ENCODE results near the gene LRFN5. TPM values are rescaled to one million over a fixed set of nuclear protein-coding genes. Genes with fewer than 3 reads are reported as not detected.

LRFN5 gene
- total and polyA plus RNA-seq, 9 of the 15 experiments (the other 6 are each of a cell fraction or from before 2014, with no cell fraction given), result 0.01 to 0.27 (median 0.09) TPM; not detected in 1

- Histone ChIP-seq H3K4me1 (replicated peaks in 1 of 2; ENCODE audit: control insufficient read depth in 2 of 2, insufficient read depth in 2 of 2, low read length in 2 of 2) (no peaks in the 10 kb centered on the region), H3K4me2 (ENCODE audit: insufficient read depth, low read length) (no peak overlapping the region), H3K9me1 (ENCODE audit: control insufficient read depth, insufficient read depth, low read length) (no peaks in the 10 kb centered on the region), H3K4me3 (no peak overlapping the region), H3K27me3 (ENCODE audit: control insufficient read depth in 2 of 2, insufficient read depth in 2 of 2, low read length in 2 of 2) (no peaks in the 10 kb centered on the region), H3K9ac (ENCODE audit: insufficient read depth in 1 of 2, low read depth in 2 of 2, low read length in 2 of 2) (no peak overlapping the region), H2AFZ (ENCODE audit: low read depth, low read length) (no peak overlapping the region), H3K36me3 (ENCODE audit: control insufficient read depth, insufficient read depth, low read length) (no peaks in the 10 kb centered on the region), H4K20me1 (replicated peaks; ENCODE audit: control insufficient read depth, insufficient read depth, low read length) (no peaks in the 10 kb centered on the region), H3K27ac (ENCODE audit: extremely low read depth, low read depth, low read length) (no peak overlapping the region), H3K79me2 (ENCODE audit: control insufficient read depth, insufficient read depth, low read length) (no peaks in the 10 kb centered on the region), H3K9me3 (replicated peaks; ENCODE audit: control insufficient read depth, insufficient read depth, low read depth, low read length) (no peaks in the 10 kb centered on the region)
- intact Hi-C loops (cut with micrococcal nuclease), result no loop called here
- no peak for FAIRE-seq
- CTCF ChIA-PET (ENCODE audit: low intra/inter-chr PET ratio), result no interaction called here
- in situ Hi-C loops (cut with MboI), result no loop called here
- TF ChIP-seq SMAD4 (CRISPR knock-in tag; conservative IDR thresholded peaks at IDR 0.05) (no peak), ZNF41 (CRISPR knock-in tag; conservative IDR thresholded peaks at IDR 0.05) (no peak), TSC22D4 (tag; IDR thresholded peaks at IDR 0.05) (no peak), HDGF (IDR thresholded peaks at IDR 0.05) (no peak)
- BruUV-seq (replicated peaks), result no TSS peak
- 0% methylated on average over 3 of the region's 3 CpGs for WGBS (ENCODE audit: insufficient coverage, low coverage, missing lambda C conversion rate)
- no peak for ATAC-seq
- DNase-seq (ENCODE audit: extremely low read depth in 1 of 4, low spot score in 3 of 4), result no peak
- POLR2A ChIA-PET, result no interaction called here
These were observed 261.7 kb downstream of the LRFN5 start for GRCh38 chr14:41868396-41868795.

GRCh38 chr14:41872931-41873685, 266.4 kb downstream of the LRFN5 start:
- ATAC-seq, result no peak
- no TSS peak for BruUV-seq (replicated peaks)
- CTCF ChIA-PET (ENCODE audit: low intra/inter-chr PET ratio), result no interaction called here
- Histone ChIP-seq H3K79me2 (ENCODE audit: control insufficient read depth, insufficient read depth, low read length) (no peaks in the 10 kb centered on the region), H3K4me1 (replicated peaks in 1 of 2; ENCODE audit: control insufficient read depth in 2 of 2, insufficient read depth in 2 of 2, low read length in 2 of 2) (no peaks in the 10 kb centered on the region), H3K36me3 (ENCODE audit: control insufficient read depth, insufficient read depth, low read length) (no peaks in the 10 kb centered on the region), H3K27ac (ENCODE audit: extremely low read depth, low read depth, low read length) (no peak overlapping the region), H3K4me2 (ENCODE audit: insufficient read depth, low read length) (no peak overlapping the region), H3K9ac (ENCODE audit: insufficient read depth in 1 of 2, low read depth in 2 of 2, low read length in 2 of 2) (no peak overlapping the region), H3K9me1 (ENCODE audit: control insufficient read depth, insufficient read depth, low read length) (no peaks in the 10 kb centered on the region), H4K20me1 (replicated peaks; ENCODE audit: control insufficient read depth, insufficient read depth, low read length) (no peaks in the 10 kb centered on the region), H3K9me3 (replicated peaks; ENCODE audit: control insufficient read depth, insufficient read depth, low read depth, low read length) (no peaks in the 10 kb centered on the region), H3K27me3 (ENCODE audit: control insufficient read depth in 2 of 2, insufficient read depth in 2 of 2, low read length in 2 of 2) (no peaks in the 10 kb centered on the region), H2AFZ (ENCODE audit: low read depth, low read length) (no peak overlapping the region), H3K4me3 (no peak overlapping the region)
- POLR2A ChIA-PET, result no interaction called here
- intact Hi-C loops (cut with micrococcal nuclease), result no loop called here
- no peak for DNase-seq (ENCODE audit: extremely low read depth in 1 of 4, low spot score in 3 of 4)
- no peak for FAIRE-seq
- in situ Hi-C loops (cut with MboI), result no loop called here
- 0% methylated on average over 3 of the region's 4 CpGs for WGBS (ENCODE audit: insufficient coverage, low coverage, missing lambda C conversion rate)
- no peak for TF ChIP-seq ESRRB (CRISPR knock-in tag; IDR thresholded peaks at IDR 0.05; ENCODE audit: borderline replicate concordance)
- TF ChIP-seq, protein P1, sequence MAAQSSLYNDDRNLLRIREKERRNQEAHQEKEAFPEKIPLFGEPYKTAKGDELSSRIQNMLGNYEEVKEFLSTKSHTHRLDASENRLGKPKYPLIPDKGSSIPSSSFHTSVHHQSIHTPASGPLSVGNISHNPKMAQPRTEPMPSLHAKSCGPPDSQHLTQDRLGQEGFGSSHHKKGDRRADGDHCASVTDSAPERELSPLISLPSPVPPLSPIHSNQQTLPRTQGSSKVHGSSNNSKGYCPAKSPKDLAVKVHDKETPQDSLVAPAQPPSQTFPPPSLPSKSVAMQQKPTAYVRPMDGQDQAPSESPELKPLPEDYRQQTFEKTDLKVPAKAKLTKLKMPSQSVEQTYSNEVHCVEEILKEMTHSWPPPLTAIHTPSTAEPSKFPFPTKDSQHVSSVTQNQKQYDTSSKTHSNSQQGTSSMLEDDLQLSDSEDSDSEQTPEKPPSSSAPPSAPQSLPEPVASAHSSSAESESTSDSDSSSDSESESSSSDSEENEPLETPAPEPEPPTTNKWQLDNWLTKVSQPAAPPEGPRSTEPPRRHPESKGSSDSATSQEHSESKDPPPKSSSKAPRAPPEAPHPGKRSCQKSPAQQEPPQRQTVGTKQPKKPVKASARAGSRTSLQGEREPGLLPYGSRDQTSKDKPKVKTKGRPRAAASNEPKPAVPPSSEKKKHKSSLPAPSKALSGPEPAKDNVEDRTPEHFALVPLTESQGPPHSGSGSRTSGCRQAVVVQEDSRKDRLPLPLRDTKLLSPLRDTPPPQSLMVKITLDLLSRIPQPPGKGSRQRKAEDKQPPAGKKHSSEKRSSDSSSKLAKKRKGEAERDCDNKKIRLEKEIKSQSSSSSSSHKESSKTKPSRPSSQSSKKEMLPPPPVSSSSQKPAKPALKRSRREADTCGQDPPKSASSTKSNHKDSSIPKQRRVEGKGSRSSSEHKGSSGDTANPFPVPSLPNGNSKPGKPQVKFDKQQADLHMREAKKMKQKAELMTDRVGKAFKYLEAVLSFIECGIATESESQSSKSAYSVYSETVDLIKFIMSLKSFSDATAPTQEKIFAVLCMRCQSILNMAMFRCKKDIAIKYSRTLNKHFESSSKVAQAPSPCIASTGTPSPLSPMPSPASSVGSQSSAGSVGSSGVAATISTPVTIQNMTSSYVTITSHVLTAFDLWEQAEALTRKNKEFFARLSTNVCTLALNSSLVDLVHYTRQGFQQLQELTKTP (IDR thresholded peaks at IDR 0.05; ENCODE audit: low read depth in 1 of 2, partially characterized antibody in 2 of 2), result no peak
- no peak for TF ChIP-seq NCOA2 (IDR thresholded peaks at IDR 0.05; ENCODE audit: partially characterized antibody in 2 of 2)
- TF ChIP-seq TEAD2 (tag; IDR thresholded peaks at IDR 0.05), result no peak
- no peak for TF ChIP-seq ZNF57 (CRISPR knock-in tag; IDR thresholded peaks at IDR 0.05)
- no peak for TF ChIP-seq ZNF511 (CRISPR knock-in tag; IDR thresholded peaks at IDR 0.05)
- TF ChIP-seq ZNF583 (CRISPR knock-in tag; IDR thresholded peaks at IDR 0.05), result no peak
- TF ChIP-seq KDM5B (IDR thresholded peaks at IDR 0.05; ENCODE audit: insufficient replicate concordance, low read depth, low read length), result no peak

Measured in K562 (cell line).